HL-60 (cell line): ENCODE measurements around the gene CD99L2.
A peak's percentile ranks its signal among the peaks of the same experiment; 100 is the strongest.

Source experiments
- DNase-seq, 2 experiments: peaks; one replicate each; pipeline ENCODE4 v3.0.0-alpha.2; 2010 to 2020; ENCODE audit warnings: low read depth in 1 of 2, low spot score in 1 of 2
- H3K27ac ChIP-seq: fragments of 250-450 bp; sonication (Bioruptor Pico); replicated peaks from 2 replicates; pipeline ENCODE4 v1.5.1; 2020; ENCODE audit warnings: mild to moderate bottlenecking, moderate library complexity
- H3K27me3 ChIP-seq: fragments of 250-450 bp; sonication (Bioruptor Pico); 2 replicates; pipeline ENCODE4 v1.5.1; 2021; ENCODE audit warnings: mild to moderate bottlenecking, moderate library complexity; ENCODE audit not compliant: insufficient read depth, poor library complexity, severe bottlenecking
- H3K4me3 ChIP-seq: replicated peaks from 2 replicates; pipeline ENCODE4 v1.5.1; 2011; ENCODE audit warnings: mild to moderate bottlenecking, control low read depth, low read length; ENCODE audit not compliant: insufficient read depth
- CTCF ChIP-seq: IDR thresholded peaks from one replicate; pipeline ENCODE4 v1.5.1; 2011; ENCODE audit warnings: low read length, control low read depth, inconsistent platforms; ENCODE audit not compliant: insufficient read depth
- GABPA ChIP-seq: IDR thresholded peaks from 2 replicates; pipeline ENCODE4 v1.6.1; 2012; ENCODE audit warnings: low read depth
- POLR2AphosphoS5 ChIP-seq: IDR thresholded peaks from 2 replicates; pipeline ENCODE4 v1.6.1; 2012; ENCODE audit warnings: low read depth
- REST ChIP-seq: IDR thresholded peaks from 2 replicates; pipeline ENCODE4 v1.6.1; 2012; ENCODE audit warnings: low read depth; ENCODE audit not compliant: insufficient replicate concordance
- SPI1 ChIP-seq: IDR thresholded peaks from 2 replicates; pipeline ENCODE4 v1.6.1; 2012; ENCODE audit warnings: low read depth, mild to moderate bottlenecking, borderline replicate concordance

Gene CD99L2

GRCh38 chrX:150856101-150856500 is 42.4 kb downstream of the CD99L2 start:
- no peak for DNase-seq
- Histone ChIP-seq H3K27me3 (no peaks in the 10 kb centered on the region), H3K27ac (no peak overlapping the region), H3K4me3 (no peak overlapping the region)
- no peak for TF ChIP-seq SPI1
- no peak for TF ChIP-seq GABPA
- no peak for TF ChIP-seq POLR2AphosphoS5
- no peak for TF ChIP-seq REST
- no peak for TF ChIP-seq CTCF

GRCh38 chrX:150854856-150855255 is 43.6 kb downstream of the CD99L2 start:
- H3K27me3 ChIP-seq = no peaks in the 10 kb centered on the region
- no peak overlapping the region for H3K27ac ChIP-seq
- TF ChIP-seq POLR2AphosphoS5 (peak; percentile 83), SPI1 (no peak)
- no peak overlapping the region for H3K4me3 ChIP-seq
- DNase-seq = no peak

- H3K4me3 ChIP-seq = no peak overlapping the region
- TF ChIP-seq GABPA (no peak), CTCF (no peak), POLR2AphosphoS5 (no peak), REST (no peak), SPI1 (no peak)
- DNase-seq = peak; percentile 55 to 78
- H3K27ac ChIP-seq = peak overlapping the region; percentile 45
- H3K27me3 ChIP-seq = no peaks in the 10 kb centered on the region
These were observed 48.3 kb downstream of the CD99L2 start for GRCh38 chrX:150849996-150850720.

GRCh38 chrX:150849486-150849885 is 49.0 kb downstream of the CD99L2 start:
- no peak overlapping the region for H3K4me3 ChIP-seq
- peak overlapping the region; percentile 45 for H3K27ac ChIP-seq
- TF ChIP-seq CTCF (no peak), SPI1 (no peak), REST (no peak), POLR2AphosphoS5 (no peak), GABPA (no peak)
- no peak for DNase-seq
- no peaks in the 10 kb centered on the region for H3K27me3 ChIP-seq
